Esophagus (tissue), 2 donors: Measurements from ENCODE around the gene STK10. TPM values are rescaled to one million over a fixed set of nuclear protein-coding genes. Genes with fewer than 3 reads are reported as not detected.

ENCODE experiments used
- H3K27ac ChIP-seq, 2 donors: one replicate each; pipeline ENCODE4 v1.5.1; 2013; ENCODE audit warnings: low read depth in 2 of 2, mild to moderate bottlenecking in 2 of 2, inconsistent platforms in 1 of 2, low read length in 1 of 2, moderate library complexity in 1 of 2
- H3K27me3 ChIP-seq, 2 donors: one replicate each; pipeline ENCODE4 v1.6.1; 2013; ENCODE audit warnings: low read length in 2 of 2, control low read depth in 1 of 2, mild to moderate bottlenecking in 1 of 2; ENCODE audit not compliant: insufficient read depth in 2 of 2, control insufficient read depth in 1 of 2
- H3K36me3 ChIP-seq, 2 donors: one replicate each; pipeline ENCODE4 v1.6.1; 2013; ENCODE audit warnings: low read length in 1 of 2; ENCODE audit not compliant: control insufficient read depth in 2 of 2, insufficient read depth in 2 of 2
- H3K4me1 ChIP-seq, 2 donors: one replicate each; pipeline ENCODE4 v1.6.1; 2013; ENCODE audit warnings: low read length in 1 of 2; ENCODE audit not compliant: control insufficient read depth in 2 of 2, insufficient read depth in 2 of 2
- H3K4me3 ChIP-seq, 2 donors: one replicate each; pipeline ENCODE4 v1.5.1; 2013; ENCODE audit warnings: low read length in 2 of 2, mild to moderate bottlenecking in 2 of 2, low read depth in 1 of 2, moderate library complexity in 1 of 2
- H3K9me3 ChIP-seq, 2 donors: one replicate each; pipeline ENCODE4 v1.6.1; 2013; ENCODE audit warnings: mild to moderate bottlenecking in 2 of 2, low read depth in 1 of 2, low read length in 1 of 2, moderate library complexity in 1 of 2; ENCODE audit not compliant: control insufficient read depth in 2 of 2, insufficient read depth in 1 of 2
- WGBS, 2 donors: extraction: QIAGEN DNeasy Blood & Tissue Kit; methylation state at CpG; one replicate each; pipeline ENCODE4 v1.1.7; 2013; 5-methylcytosine and 5-hydroxymethylcytosine counted together
- polyA plus RNA-seq, 2 donors: library from polyadenylated mRNA; stranded (reverse); fragments of 200-250 nt; gene quantifications; one replicate each; pipeline ENCODE4 v1.2.3, GENCODE V29; 2013
- donor health status: healthy with polysubstance abuse.
- donor health status: Bipolar disorder and iron deficiency.

The STK10 gene
- polyA plus RNA-seq, 2 donors, result 3.9 to 7.7 TPM

DNA sequence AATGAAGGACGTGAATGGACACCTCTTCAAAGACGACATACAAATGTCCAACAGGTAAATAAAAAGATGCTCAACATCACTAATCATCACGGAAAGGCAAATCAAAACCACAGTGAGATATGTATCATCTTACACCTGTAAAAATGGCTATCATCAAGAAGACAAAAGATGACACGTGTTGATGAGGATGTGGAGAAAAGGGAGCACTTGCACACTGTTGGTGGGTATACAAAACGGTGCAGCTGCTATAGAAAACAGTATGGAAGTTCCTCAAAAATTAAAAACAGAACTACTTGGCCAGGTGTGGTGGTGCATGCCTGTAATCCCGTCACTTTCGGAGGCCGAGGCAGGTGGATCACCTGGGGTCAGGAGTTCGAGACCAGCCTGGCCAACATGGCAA, 47.9 kb downstream of the STK10 start:
- no peaks in the 10 kb centered on the region for H3K9me3 ChIP-seq
- no peak overlapping the region for H3K4me3 ChIP-seq
- H3K36me3 ChIP-seq, result no peaks in the 10 kb centered on the region
- 87 to 89% methylated on average over 9 of the region's 9 CpGs for WGBS, 2 donors
- peaks cover 0 to 5% of the 10 kb centered on the region in 2 donors for H3K4me1 ChIP-seq
- no peaks in the 10 kb centered on the region for H3K27me3 ChIP-seq
- no peak overlapping the region for H3K27ac ChIP-seq

DNA sequence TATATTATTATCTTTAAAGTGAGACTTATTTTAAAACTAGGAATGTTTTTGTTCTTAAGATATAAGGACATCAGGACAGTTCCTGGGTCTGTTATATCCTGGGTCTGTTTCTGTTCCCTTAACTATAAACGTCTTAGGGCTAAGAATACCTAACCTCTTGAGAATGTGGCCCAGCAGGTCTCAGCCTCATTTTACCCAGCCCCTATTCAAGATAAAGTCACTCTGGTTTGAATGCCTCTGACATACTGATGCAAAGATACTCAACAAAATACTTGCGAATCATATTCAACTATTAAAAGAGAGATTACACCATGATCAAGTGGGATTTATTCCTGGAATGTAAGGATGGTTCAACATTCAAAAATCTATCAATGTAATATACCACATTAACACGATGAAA, 51.0 kb downstream of the STK10 start:
- H3K27ac ChIP-seq, result no peak overlapping the region
- H3K27me3 ChIP-seq, result no peaks in the 10 kb centered on the region
- no peaks in the 10 kb centered on the region for H3K36me3 ChIP-seq
- no peaks in the 10 kb centered on the region for H3K4me1 ChIP-seq
- no peaks in the 10 kb centered on the region for H3K9me3 ChIP-seq
- WGBS, 2 donors, result 87 to 91% methylated on average over 3 of the region's 3 CpGs
- H3K4me3 ChIP-seq, result no peak overlapping the region

GRCh38 chr5:172133359-172134029, 54.5 kb downstream of the STK10 start:
- no peak overlapping the region for H3K27ac ChIP-seq
- WGBS, 2 donors, result 65 to 70% methylated on average over 10 of the region's 10 CpGs
- no peaks in the 10 kb centered on the region for H3K9me3 ChIP-seq
- no peaks in the 10 kb centered on the region for H3K36me3 ChIP-seq
- no peaks in the 10 kb centered on the region for H3K27me3 ChIP-seq
- H3K4me3 ChIP-seq, result no peak overlapping the region
- no peaks in the 10 kb centered on the region for H3K4me1 ChIP-seq

DNA sequence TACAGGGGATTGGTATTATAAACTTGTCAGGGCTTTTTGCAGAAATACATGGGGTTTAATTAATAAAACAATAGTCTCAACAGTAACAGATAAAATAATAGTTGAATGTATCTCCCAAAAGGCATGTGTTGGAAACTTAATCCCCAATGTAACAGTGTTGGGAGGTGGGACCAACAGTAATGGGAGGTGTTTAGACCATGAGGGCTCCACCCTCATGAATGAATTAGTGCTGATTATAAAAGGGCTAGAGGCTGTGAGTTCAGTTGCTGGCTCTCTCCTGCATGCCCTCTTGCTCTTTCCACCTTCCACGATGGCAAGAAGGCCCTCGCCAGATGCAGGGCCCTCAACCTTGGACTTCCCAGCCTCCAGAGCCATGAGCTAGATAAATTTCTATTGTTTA, 56.3 kb downstream of the STK10 start:
- H3K4me3 ChIP-seq, result no peak overlapping the region
- H3K36me3 ChIP-seq, result no peaks in the 10 kb centered on the region
- no peaks in the 10 kb centered on the region for H3K27me3 ChIP-seq
- WGBS, 2 donors, result 97 to 98% methylated on average over 2 of the region's 2 CpGs
- no peaks in the 10 kb centered on the region for H3K4me1 ChIP-seq
- H3K27ac ChIP-seq, result no peak overlapping the region
- no peaks in the 10 kb centered on the region for H3K9me3 ChIP-seq

GRCh38 chr5:172129256-172129910, 58.6 kb downstream of the STK10 start:
- Histone ChIP-seq H3K9me3 (no peaks in the 10 kb centered on the region), H3K4me1 (no peaks in the 10 kb centered on the region), H3K4me3 (no peak overlapping the region), H3K27ac (no peak overlapping the region), H3K36me3 (no peaks in the 10 kb centered on the region), H3K27me3 (no peaks in the 10 kb centered on the region)
- 90 to 91% methylated on average over 10 of the region's 10 CpGs for WGBS, 2 donors

DNA sequence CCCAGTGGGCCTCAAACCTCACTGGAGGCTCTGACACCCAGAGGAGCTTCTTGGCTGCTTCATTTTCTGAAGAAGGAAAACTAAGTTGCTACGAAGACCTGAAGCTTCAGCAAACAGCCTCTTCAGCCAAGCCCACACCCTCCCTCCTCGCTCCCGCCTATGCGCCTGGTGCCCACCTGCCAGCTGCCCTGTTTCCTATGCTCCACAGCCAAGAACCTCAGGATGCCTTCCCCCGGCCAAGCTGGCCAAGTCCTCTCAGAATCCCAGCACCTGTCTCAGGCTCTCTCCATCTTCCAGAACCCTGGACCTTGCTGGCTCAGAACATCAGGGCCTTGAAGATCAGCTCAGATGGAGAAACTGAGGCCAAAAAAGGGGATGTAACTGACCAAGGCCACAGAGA, 60.4 kb downstream of the STK10 start:
- Histone ChIP-seq H3K4me1 (no peaks in the 10 kb centered on the region), H3K27ac (no peak overlapping the region), H3K9me3 (no peaks in the 10 kb centered on the region), H3K4me3 (no peak overlapping the region), H3K36me3 (no peaks in the 10 kb centered on the region), H3K27me3 (no peaks in the 10 kb centered on the region)
- 95 to 96% methylated on average over 5 of the region's 5 CpGs for WGBS, 2 donors

DNA sequence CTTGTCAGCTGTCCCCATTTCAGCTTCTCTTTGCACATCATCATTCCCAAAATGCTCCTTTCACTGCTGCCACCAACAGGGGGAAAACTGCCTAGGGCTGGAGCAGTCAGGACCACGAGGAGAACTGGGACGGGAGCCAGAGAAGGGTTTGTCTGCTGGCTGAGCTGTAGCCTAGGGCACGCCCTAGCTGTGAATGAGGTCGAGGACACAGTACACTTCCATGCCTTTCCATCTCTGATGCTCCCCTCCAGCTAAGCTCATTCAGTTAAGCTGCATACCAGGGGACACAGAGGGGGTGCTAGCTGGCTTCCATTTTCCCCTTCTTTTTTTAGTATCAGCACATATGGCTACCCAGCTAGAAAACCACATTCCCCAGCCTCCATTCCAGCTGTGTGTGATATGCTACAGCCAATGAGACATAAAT, 64.7 kb downstream of the STK10 start:
- no peaks in the 10 kb centered on the region for H3K27me3 ChIP-seq
- 25 to 33% methylated on average over 4 of the region's 4 CpGs for WGBS, 2 donors
- no peak overlapping the region for H3K4me3 ChIP-seq
- no peaks in the 10 kb centered on the region for H3K4me1 ChIP-seq
- H3K36me3 ChIP-seq, result no peaks in the 10 kb centered on the region
- no peaks in the 10 kb centered on the region for H3K9me3 ChIP-seq
- no peak overlapping the region for H3K27ac ChIP-seq

DNA sequence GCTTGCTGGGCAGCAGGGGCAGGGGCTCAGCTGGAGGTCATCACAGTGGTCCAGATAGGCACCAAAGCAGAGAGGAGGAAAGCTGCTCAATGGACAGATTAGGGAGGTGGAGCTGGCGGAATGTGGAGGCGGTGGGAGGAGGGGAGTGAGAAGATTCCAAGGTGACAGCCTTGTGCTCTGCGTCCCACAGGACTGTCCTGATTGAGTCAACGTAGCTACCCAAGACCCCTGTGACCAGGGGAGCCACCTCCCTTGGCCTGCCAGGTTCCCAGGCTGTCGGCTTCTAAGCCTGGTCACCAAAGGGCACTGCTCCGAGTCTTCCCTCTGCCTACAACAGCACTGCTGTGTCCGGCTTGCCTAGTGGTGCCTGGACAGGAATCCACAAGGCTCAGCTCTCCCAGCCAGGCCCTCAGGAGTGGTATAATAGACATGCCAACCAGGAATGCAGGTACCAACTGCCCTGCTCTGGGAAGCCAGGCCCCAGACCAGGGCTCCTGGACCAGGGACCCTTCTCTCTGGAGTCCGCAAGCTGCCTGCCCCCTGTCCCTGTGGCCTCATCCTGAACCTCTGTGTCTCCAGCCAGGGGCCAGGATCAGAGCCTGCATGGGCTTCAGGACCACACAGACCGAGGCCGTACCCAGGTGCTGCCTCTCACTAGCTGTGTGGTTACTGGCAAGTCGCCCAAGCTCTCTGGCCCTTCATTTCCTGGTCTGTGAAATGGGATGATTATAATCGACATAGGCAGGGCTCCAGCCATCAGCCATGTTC, 67.9 kb downstream of the STK10 start:
- Histone ChIP-seq H3K27me3 (no peaks in the 10 kb centered on the region), H3K4me1 (peaks cover 0 to 2% of the 10 kb centered on the region in 2 donors), H3K27ac (no peak overlapping the region), H3K9me3 (no peaks in the 10 kb centered on the region), H3K4me3 (no peak overlapping the region), H3K36me3 (no peaks in the 10 kb centered on the region)
- 85 to 86% methylated on average over 12 of the region's 12 CpGs for WGBS, 2 donors

- Histone ChIP-seq H3K4me3 (no peak overlapping the region), H3K9me3 (no peaks in the 10 kb centered on the region), H3K27ac (no peak overlapping the region), H3K27me3 (no peaks in the 10 kb centered on the region), H3K36me3 (no peaks in the 10 kb centered on the region), H3K4me1 (peaks cover 0 to 2% of the 10 kb centered on the region in 2 donors)
- WGBS, 2 donors, result 78 to 80% methylated on average over 11 of the region's 11 CpGs
These were observed 69.1 kb downstream of the STK10 start for GRCh38 chr5:172118891-172119290.
